Left lung (tissue), 10 donors: ENCODE results near the gene MGAT3. TPM values are rescaled to one million over a fixed set of nuclear protein-coding genes. Genes with fewer than 3 reads are reported as not detected.

Experiments used
- ATAC-seq: fragments of 200-7000 bp; cut with Tn5 transposase; one replicate; pipeline ENCODE4 v1.9.1; 2020; ENCODE audit warnings: moderate library complexity
- DNase-seq, 4 donors: peaks; one replicate each; pipeline ENCODE4 v3.0.0-alpha.2; 2013 to 2020
- H3K27ac ChIP-seq, 2 donors: fragments of 200-600 bp; sonication (generic) in 1 of 2; one replicate each; pipeline versions ENCODE4 v1.5.0 to v1.8.0; 2020 to 2021
- H3K27me3 ChIP-seq, 2 donors: fragments of 200-600 bp; sonication (generic) in 1 of 2; one replicate each; pipeline versions ENCODE4 v1.5.0 to v1.8.0; 2020 to 2021
- H3K36me3 ChIP-seq, 2 donors: fragments of 200-600 bp; sonication (generic) in 1 of 2; one replicate each; pipeline versions ENCODE4 v1.5.0 to v1.8.0; 2020 to 2021
- H3K4me1 ChIP-seq, 2 donors: fragments of 200-600 bp; one replicate each; pipeline ENCODE4 v1.8.0; 2021
- H3K4me3 ChIP-seq, 2 donors: fragments of 200-600 bp; sonication (generic) in 1 of 2; one replicate each; pipeline versions ENCODE4 v1.5.0 to v1.8.0; 2020 to 2021; ENCODE audit warnings: mild to moderate bottlenecking in 1 of 2
- H3K9me3 ChIP-seq, 2 donors: fragments of 200-600 bp; sonication (generic) in 1 of 2; one replicate each; pipeline versions ENCODE4 v1.5.0 to v1.8.0; 2020 to 2021
- CTCF ChIP-seq, 2 donors: fragments of 200-600 bp; sonication (generic) in 1 of 2; IDR thresholded peaks; one replicate each; pipeline versions ENCODE4 v1.5.0 to v1.8.0; 2021; ENCODE audit warnings: antibody characterized with exemption in 2 of 2
- intact Hi-C, 2 donors: fragments of 100-400 bp; cut with DNase I; formaldehyde crosslinking; loops; one replicate each; pipeline versions ENCODE4 v1.11.2 to v1.14.2; 2022
- polyA plus RNA-seq, 6 donors: library from polyadenylated mRNA; unstranded; fragments of 120-200 nt; gene quantifications; one replicate each; pipeline ENCODE4 v1.2.1, GENCODE V29; 2013; ENCODE audit not compliant: insufficient read length in 6 of 6
- total RNA-seq, 2 donors: library from RNA; stranded (reverse); fragmentation: NEBNext Ultra II Directional; extraction: Animal tissue kit (Norgen Biotek cat#: 25700); gene quantifications; one replicate each; pipeline ENCODE4 v1.2.1, GENCODE V29; 2021
- donor health status: DM: no; HTN: yes; CAD: no.
- donor health status: DM: no; HTN: no; CAD: no.

The MGAT3 gene
- total and polyA plus RNA-seq, 8 donors = 6.7 to 21.2 (median 13.4) TPM

- H3K27me3 ChIP-seq = no peaks in the 10 kb centered on the region
- intact Hi-C loops = no loop called here
- H3K4me1 ChIP-seq = peaks cover 34 to 75% of the 10 kb centered on the region in 2 donors
These were observed 74.0 kb downstream of the MGAT3 start for GRCh38 chr22:39530692-39531331.

GRCh38 chr22:39532215-39533073, 75.6 kb downstream of the MGAT3 start, which contains the start of gene RPS19BP1:
TSS of gene RPS19BP1 (minus strand) at chr22:39532748. CDS start at chr22:39532738, 10 bp downstream.
- peak; percentile 89 for ATAC-seq
- no peaks in the 10 kb centered on the region for H3K27me3 ChIP-seq
- H3K36me3 ChIP-seq = peaks cover 0 to 31% of the 10 kb centered on the region in 2 donors
- H3K4me1 ChIP-seq = peaks cover 34 to 59% of the 10 kb centered on the region in 2 donors
- H3K27ac ChIP-seq = peak within 1 kb of the TSS; percentile 89 to 93
- no peaks in the 10 kb centered on the region for H3K9me3 ChIP-seq
- intact Hi-C loops = no loop called here
- peak within 1 kb of the TSS; percentile 86 to 90 for H3K4me3 ChIP-seq
- DNase-seq = peak; percentile 98 to 100 (median 100)
- peak in 1 of 2 donors; percentile 14 for TF ChIP-seq CTCF (IDR thresholded peaks at IDR 0.05)

More at GRCh38 chr22:39530692-39531331, 74.0 kb downstream of the MGAT3 start:
- Histone ChIP-seq H3K36me3 (peaks cover 0 to 31% of the 10 kb centered on the region in 2 donors), H3K27ac (peak overlapping the region in 1 of 2 donors; percentile 23), H3K4me3 (peak overlapping the region in 1 of 2 donors; percentile 86), H3K9me3 (no peaks in the 10 kb centered on the region)
- ATAC-seq = no peak
- DNase-seq = no peak
- no peak for TF ChIP-seq CTCF (IDR thresholded peaks at IDR 0.05)

GRCh38 chr22:39534092-39534506, 77.3 kb downstream of the MGAT3 start:
- intact Hi-C loops = no loop called here
- Histone ChIP-seq H3K27me3 (no peaks in the 10 kb centered on the region), H3K27ac (no peak overlapping the region), H3K4me3 (no peak overlapping the region), H3K36me3 (peaks cover 0 to 18% of the 10 kb centered on the region in 2 donors), H3K4me1 (peaks cover 18 to 43% of the 10 kb centered on the region in 2 donors), H3K9me3 (no peaks in the 10 kb centered on the region)
- ATAC-seq (no peak), DNase-seq (no peak)
- no peak for TF ChIP-seq CTCF (IDR thresholded peaks at IDR 0.05)

GRCh38 chr22:39534591-39535356, 78.0 kb downstream of the MGAT3 start:
- DNase-seq (peak; percentile 79 to 95 (median 84)), ATAC-seq (peak; percentile 41)
- TF ChIP-seq CTCF (IDR thresholded peaks at IDR 0.05) = peak; percentile 93
- intact Hi-C loops = loop anchor here in 1 of 2 donors (5.0 kb wide), 1 partner anchor 493 kb away; no protein-coding TSS in a partner anchor
- Histone ChIP-seq H3K27ac (no peak overlapping the region), H3K4me1 (peaks cover 15 to 36% of the 10 kb centered on the region in 2 donors), H3K36me3 (peaks cover 0 to 12% of the 10 kb centered on the region in 2 donors), H3K9me3 (no peaks in the 10 kb centered on the region), H3K27me3 (no peaks in the 10 kb centered on the region), H3K4me3 (no peak overlapping the region)
